Endothelial cell of umbilical vein (primary cell): ENCODE results near the gene PAGR1. TPM values are rescaled to one million over a fixed set of nuclear protein-coding genes. Genes with fewer than 3 reads are reported as not detected.

Experiments used
- BruUV-seq: library from RNA; stranded (reverse); fragments of 400-500 nt; replicated peaks from 2 replicates; lab custom pipeline; 2021; lab: Mats Ljungman, UMichigan
- CTCF ChIA-PET: fragments of 300-600, 350-600 bp; sonication (Branson Sonifier 250); formaldehyde crosslinking; loops from one replicate; lab custom pipeline; 2021; ENCODE audit warnings: antibody characterized with exemption, inconsistent platforms; lab: Charles Lee
- POLR2A ChIA-PET: fragments of 300-600, 350-600 bp; sonication (Branson Sonifier 250); formaldehyde crosslinking; loops from one replicate; lab custom pipeline; 2021; ENCODE audit warnings: antibody characterized with exemption, inconsistent platforms; lab: Charles Lee
- DNase-seq: peaks from one replicate; pipeline ENCODE4 v3.0.0-alpha.2; 2011; ENCODE audit warnings: low read depth, low spot score
- FAIRE-seq: peaks from 2 replicates; lab custom pipeline; 2011; peaks lifted over from hg19 to GRCh38; lab: Jason Lieb, UNC
- H2AFZ ChIP-seq: 2 replicates; pipeline ENCODE4 v1.6.0; 2012; ENCODE audit warnings: low read depth, low read length, control low read depth, inconsistent platforms
- H3K27ac ChIP-seq: 2 replicates; pipeline ENCODE4 v1.5.1; 2011; ENCODE audit warnings: low read depth, mild to moderate bottlenecking, control low read depth, low read length, moderate library complexity; ENCODE audit not compliant: insufficient read depth
- H3K27me3 ChIP-seq, 2 experiments: 2 replicates each; pipeline versions ENCODE4 v1.6.0 to v1.6.1; 2011; ENCODE audit warnings: low read length in 2 of 2, mixed read lengths in 1 of 2; ENCODE audit not compliant: control insufficient read depth in 2 of 2, insufficient read depth in 2 of 2
- H3K36me3 ChIP-seq, 2 experiments: 2 replicates in 1 of 2; 3 replicates in 1 of 2; pipeline ENCODE4 v1.5.1; 2011; ENCODE audit warnings: low read length in 2 of 2, mild to moderate bottlenecking in 1 of 2, moderate library complexity in 1 of 2; ENCODE audit not compliant: control insufficient read depth in 2 of 2, insufficient read depth in 2 of 2; ENCODE audit errors: extremely low read depth in 1 of 2
- H3K4me1 ChIP-seq: 3 replicates; pipeline ENCODE4 v1.5.1; 2011; ENCODE audit warnings: mild to moderate bottlenecking, low read length; ENCODE audit not compliant: control insufficient read depth, insufficient read depth; ENCODE audit errors: extremely low read depth
- H3K4me2 ChIP-seq: 2 replicates; pipeline ENCODE4 v1.6.1; 2011; ENCODE audit warnings: low read length, control low read depth, mixed read lengths; ENCODE audit not compliant: insufficient read depth
- H3K4me3 ChIP-seq, 3 experiments: fragments of 200-600 bp in 1 of 3; sonication (generic), shearing (Covaris generic) in 1 of 3; replicated peaks in 1 of 3; 2 replicates each; pipeline ENCODE4 v1.5.1; 2011 to 2016; ENCODE audit warnings: control low read depth in 3 of 3, low read length in 3 of 3, mild to moderate bottlenecking in 2 of 3, inconsistent platforms in 1 of 3, low read depth in 1 of 3, moderate library complexity in 1 of 3; ENCODE audit not compliant: insufficient read depth in 1 of 3
- H3K79me2 ChIP-seq: 2 replicates; pipeline ENCODE4 v1.6.0; 2012; ENCODE audit warnings: low read length, inconsistent platforms; ENCODE audit not compliant: control insufficient read depth, insufficient read depth
- H3K9ac ChIP-seq: replicated peaks from 2 replicates; pipeline ENCODE3; 2011; ENCODE audit warnings: low read length, control low read depth; ENCODE audit not compliant: insufficient read depth; ENCODE audit errors: extremely low read depth
- H3K9me1 ChIP-seq: replicated peaks from 3 replicates; pipeline ENCODE4 v1.6.0; 2011; ENCODE audit warnings: mild to moderate bottlenecking, low read length; ENCODE audit not compliant: control insufficient read depth, insufficient read depth; ENCODE audit errors: extremely low read depth
- H3K9me3 ChIP-seq: replicated peaks from 2 replicates; pipeline ENCODE4 v1.5.1; 2012; ENCODE audit warnings: low read length, inconsistent platforms; ENCODE audit not compliant: control insufficient read depth, insufficient read depth
- H4K20me1 ChIP-seq: replicated peaks from 2 replicates; pipeline ENCODE3; 2011; ENCODE audit warnings: mild to moderate bottlenecking, low read length; ENCODE audit not compliant: control insufficient read depth, insufficient read depth; ENCODE audit errors: extremely low read depth
- CTCF ChIP-seq, 2 donors: IDR thresholded peaks; 1 replicate in 1 of 2; 2 replicates in 1 of 2; pipeline ENCODE4 v1.5.1; 2011; ENCODE audit warnings: low read length in 2 of 2, mild to moderate bottlenecking in 2 of 2, moderate library complexity in 2 of 2, control low read depth in 1 of 2, inconsistent platforms in 1 of 2, low read depth in 1 of 2; ENCODE audit not compliant: insufficient read depth in 1 of 2; ENCODE audit errors: extremely low read depth in 1 of 2
- GATA2 ChIP-seq: IDR thresholded peaks from 2 replicates; pipeline ENCODE4 v1.7.0; 2011; ENCODE audit warnings: low read depth, mild to moderate bottlenecking, moderate library complexity, mixed read lengths, low read length; ENCODE audit not compliant: insufficient read length, insufficient read depth
- MYC ChIP-seq: IDR thresholded peaks from one replicate; pipeline ENCODE4 v1.6.1; 2011; ENCODE audit warnings: mild to moderate bottlenecking, low read depth, low read length
- dilution Hi-C: fragments of 300-500 bp; cut with MboI; formaldehyde crosslinking; loops from one replicate; pipeline ENCODE4 v1.15.0; 2019; ENCODE audit warnings: low sequenced_read_pairs; ENCODE audit not compliant: extremely low pct_ligation_motif_present
- intact Hi-C: fragments of 100-400 bp; cut with micrococcal nuclease; formaldehyde crosslinking; loops from one replicate; pipeline ENCODE4 v1.10.0; 2022
- polyA plus RNA-seq, 4 experiments: library from polyadenylated mRNA; depleted of rRNA in 3 of 4; stranded (reverse) in 3 of 4; unstranded in 1 of 4; fragments of >200 nt; gene quantifications; 2 replicates each; pipeline versions ENCODE4 v1.2.1 to v1.2.3, GENCODE V29; 2011 to 2012; ENCODE audit warnings: missing spikeins in 1 of 4
- total RNA-seq: library from RNA; stranded (reverse); gene quantifications from 2 replicates; pipeline ENCODE4 v1.2.3, GENCODE V29; 2021

PAGR1 gene
- total and polyA plus RNA-seq, 2 donors (not counting 3 experiments of a cell fraction or from before 2014, with no cell fraction given), result 15.9 to 26.3 TPM

GRCh38 chr16:29845656-29846055 lies 29.7 kb downstream of the PAGR1 start:
- no peak overlapping the region for H3K9ac ChIP-seq

More at GRCh38 chr16:29845656-29846055, 29.7 kb downstream of the PAGR1 start:
- intact Hi-C loops (no loop called here), dilution Hi-C loops (no loop called here)
- peaks cover 0 to 15% of the 10 kb centered on the region in 2 experiments for H3K36me3 ChIP-seq
- BruUV-seq, result no TSS peak
- no peaks in the 10 kb centered on the region for H3K9me1 ChIP-seq
- DNase-seq (no peak), FAIRE-seq (no peak)
- no peaks in the 10 kb centered on the region for H3K4me1 ChIP-seq
- H4K20me1 ChIP-seq, result no peaks in the 10 kb centered on the region
- H2AFZ ChIP-seq, result no peak overlapping the region
- ChIA-PET CTCF (interaction anchor here (1.5 to 5.2 kb wide), 2 partner anchors 27 to 38 kb away, joined by 4 to 140 read pairs; partner anchors contain the start of genes MVP and PAGR1), POLR2A (no interaction called here)
- no peak overlapping the region for H3K4me2 ChIP-seq
- no peaks in the 10 kb centered on the region for H3K79me2 ChIP-seq
- H3K4me3 ChIP-seq, result no peak overlapping the region
- TF ChIP-seq MYC (no peak), CTCF (IDR thresholded peaks at IDR 0.05; ENCODE audit: extremely low read depth in 1 of 2, insufficient read depth in 1 of 2, low read depth in 1 of 2, low read length in 2 of 2) (no peak), GATA2 (no peak)
- H3K27ac ChIP-seq, result no peak overlapping the region
- no peaks in the 10 kb centered on the region for H3K27me3 ChIP-seq
- H3K9me3 ChIP-seq, result no peaks in the 10 kb centered on the region
